Fibroblast of villous mesenchyme (primary cell): Measurements from ENCODE around the gene JAGN1. TPM values are rescaled to one million over a fixed set of nuclear protein-coding genes. Genes with fewer than 3 reads are reported as not detected.
"Not testable (repeated sequence)": the region's sequence is repeated elsewhere in the genome, so short reads cannot be mapped to it uniquely, and the experiment has no call there.

Source experiments
- DNase-seq: peaks from one replicate; pipeline ENCODE4 v3.0.0-alpha.2; 2010; ENCODE audit warnings: low read depth
- H3K4me3 ChIP-seq: 2 replicates; pipeline ENCODE4 v1.5.1; 2011; ENCODE audit warnings: low read depth, mild to moderate bottlenecking, low read length
- total RNA-seq: library from RNA; depleted of rRNA; stranded (reverse); fragments of >200 nt; gene quantifications from 2 replicates; pipeline ENCODE4 v1.2.3, GENCODE V29; 2012
- TF ChIP-seq, protein P1 (sequence below): IDR thresholded peaks from 2 replicates; pipeline ENCODE4 v1.5.1; 2012; ENCODE audit warnings: low read depth, mild to moderate bottlenecking, low read length; ENCODE audit not compliant: insufficient read depth

Gene JAGN1
- total RNA-seq, 1 donor, result 24.2 TPM

- TF ChIP-seq, protein P1, sequence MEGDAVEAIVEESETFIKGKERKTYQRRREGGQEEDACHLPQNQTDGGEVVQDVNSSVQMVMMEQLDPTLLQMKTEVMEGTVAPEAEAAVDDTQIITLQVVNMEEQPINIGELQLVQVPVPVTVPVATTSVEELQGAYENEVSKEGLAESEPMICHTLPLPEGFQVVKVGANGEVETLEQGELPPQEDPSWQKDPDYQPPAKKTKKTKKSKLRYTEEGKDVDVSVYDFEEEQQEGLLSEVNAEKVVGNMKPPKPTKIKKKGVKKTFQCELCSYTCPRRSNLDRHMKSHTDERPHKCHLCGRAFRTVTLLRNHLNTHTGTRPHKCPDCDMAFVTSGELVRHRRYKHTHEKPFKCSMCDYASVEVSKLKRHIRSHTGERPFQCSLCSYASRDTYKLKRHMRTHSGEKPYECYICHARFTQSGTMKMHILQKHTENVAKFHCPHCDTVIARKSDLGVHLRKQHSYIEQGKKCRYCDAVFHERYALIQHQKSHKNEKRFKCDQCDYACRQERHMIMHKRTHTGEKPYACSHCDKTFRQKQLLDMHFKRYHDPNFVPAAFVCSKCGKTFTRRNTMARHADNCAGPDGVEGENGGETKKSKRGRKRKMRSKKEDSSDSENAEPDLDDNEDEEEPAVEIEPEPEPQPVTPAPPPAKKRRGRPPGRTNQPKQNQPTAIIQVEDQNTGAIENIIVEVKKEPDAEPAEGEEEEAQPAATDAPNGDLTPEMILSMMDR, result no peak
- no peak overlapping the region for H3K4me3 ChIP-seq
- DNase-seq, result no peak
Observed at GRCh38 chr3:9852528-9852927, 37.9 kb upstream of the JAGN1 start.

- H3K4me3 ChIP-seq, DNase-seq: not testable (repeated sequence)
Observed at GRCh38 chr3:9854291-9854940, 36.0 kb upstream of the JAGN1 start.

GRCh38 chr3:9855594-9855993 is 34.8 kb upstream of the JAGN1 start:
- no peak for DNase-seq
- TF ChIP-seq, protein P1, result no peak
- H3K4me3 ChIP-seq, result no peak overlapping the region

- no peak for DNase-seq
- no peak overlapping the region for H3K4me3 ChIP-seq
- TF ChIP-seq, protein P1, result no peak
Observed at GRCh38 chr3:9859530-9860025, 30.8 kb upstream of the JAGN1 start.

DNA sequence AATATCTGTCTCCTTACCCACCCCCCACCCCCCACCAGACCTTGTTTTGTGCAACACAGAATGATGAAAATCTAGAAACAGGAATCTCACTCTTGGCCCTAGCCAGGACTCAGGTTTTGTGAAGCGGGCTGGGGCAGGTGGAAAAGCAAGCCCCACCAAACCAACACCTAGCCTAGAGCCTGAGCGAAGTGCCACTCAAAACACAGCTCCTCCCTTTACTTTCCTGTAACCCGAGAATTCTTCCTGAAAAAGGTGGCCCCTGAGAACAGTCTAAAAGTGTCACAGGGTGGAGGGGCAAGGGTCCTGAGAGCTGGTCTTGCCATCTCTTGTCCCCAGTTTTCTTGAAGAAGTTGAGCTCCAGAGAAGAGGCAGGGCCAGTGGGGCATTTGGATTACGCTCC is 29.2 kb upstream of the JAGN1 start:
- TF ChIP-seq, protein P1, result no peak
- H3K4me3 ChIP-seq, result no peak overlapping the region
- no peak for DNase-seq

- TF ChIP-seq, protein P1, result no peak
- no peak for DNase-seq
- H3K4me3 ChIP-seq, result no peak overlapping the region
Observed at GRCh38 chr3:9861626-9862130, 28.7 kb upstream of the JAGN1 start.

DNA sequence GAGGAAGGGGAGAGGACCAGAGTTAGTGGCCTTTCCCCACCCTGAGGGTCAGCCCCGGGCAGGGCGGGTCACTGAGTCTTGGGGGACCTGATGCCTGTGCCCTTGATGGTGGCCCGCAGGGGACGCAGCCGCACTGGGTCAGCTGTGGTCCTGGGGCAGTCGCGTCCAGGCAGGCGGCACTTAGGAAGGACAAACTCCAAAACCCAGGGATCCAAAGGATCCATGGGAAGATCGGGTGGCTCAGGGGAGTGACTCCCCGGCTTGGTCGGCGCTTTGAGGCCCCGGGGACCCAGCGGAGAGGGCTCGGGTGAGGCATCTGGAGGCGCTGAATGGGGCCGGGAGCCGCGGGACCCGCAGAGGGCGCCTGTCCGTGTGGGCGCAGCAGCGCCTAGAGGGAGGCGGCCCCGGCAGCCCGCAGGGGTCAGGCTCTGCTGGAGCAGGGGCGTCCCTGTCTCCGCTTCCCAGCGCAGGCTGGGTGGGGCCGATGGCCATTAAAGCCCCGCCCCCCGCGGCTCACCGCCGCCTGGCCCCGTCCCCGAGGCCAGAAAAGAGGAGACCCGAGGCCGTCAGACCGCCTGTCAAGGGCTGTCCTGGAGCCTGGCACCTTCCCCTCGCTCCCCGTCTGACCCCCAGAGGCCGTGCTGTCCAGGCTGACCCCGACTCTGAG is 27.9 kb upstream of the JAGN1 start:
- H3K4me3 ChIP-seq, result no peak overlapping the region
- DNase-seq, result peak; percentile 79
- TF ChIP-seq, protein P1, result peak; percentile 61
